Measurements from ENCODE around the gene MOB3B.

The MOB3B gene

DNA sequence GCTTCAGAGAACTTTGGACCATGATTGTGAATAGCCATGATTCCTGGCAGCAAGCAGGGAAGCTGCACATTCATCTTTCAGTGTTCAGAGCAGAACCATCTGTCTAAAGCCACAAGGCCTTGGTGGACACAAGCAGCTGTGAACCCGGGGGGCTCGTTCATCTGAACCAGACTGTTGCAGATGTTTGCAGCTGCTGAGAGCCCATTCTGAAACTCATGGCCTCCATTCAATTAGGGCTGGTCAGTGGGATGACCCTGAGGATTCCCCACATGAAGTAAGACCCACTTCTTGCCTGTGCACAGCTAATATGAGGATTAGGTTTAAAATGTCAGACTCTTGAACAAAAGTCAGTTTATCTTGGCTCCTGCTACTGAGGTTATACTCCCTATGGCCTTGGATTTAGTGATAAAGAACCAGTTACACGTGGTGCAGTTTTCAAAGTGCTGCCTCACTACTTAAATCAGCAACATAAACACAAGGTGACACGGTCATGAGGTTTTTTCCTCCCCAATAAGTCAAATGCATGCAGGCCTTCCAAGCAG lies 115.3 kb downstream of the MOB3B start:
- no peak overlapping the region for H3K27ac ChIP-seq
- TF ChIP-seq, protein P1, sequence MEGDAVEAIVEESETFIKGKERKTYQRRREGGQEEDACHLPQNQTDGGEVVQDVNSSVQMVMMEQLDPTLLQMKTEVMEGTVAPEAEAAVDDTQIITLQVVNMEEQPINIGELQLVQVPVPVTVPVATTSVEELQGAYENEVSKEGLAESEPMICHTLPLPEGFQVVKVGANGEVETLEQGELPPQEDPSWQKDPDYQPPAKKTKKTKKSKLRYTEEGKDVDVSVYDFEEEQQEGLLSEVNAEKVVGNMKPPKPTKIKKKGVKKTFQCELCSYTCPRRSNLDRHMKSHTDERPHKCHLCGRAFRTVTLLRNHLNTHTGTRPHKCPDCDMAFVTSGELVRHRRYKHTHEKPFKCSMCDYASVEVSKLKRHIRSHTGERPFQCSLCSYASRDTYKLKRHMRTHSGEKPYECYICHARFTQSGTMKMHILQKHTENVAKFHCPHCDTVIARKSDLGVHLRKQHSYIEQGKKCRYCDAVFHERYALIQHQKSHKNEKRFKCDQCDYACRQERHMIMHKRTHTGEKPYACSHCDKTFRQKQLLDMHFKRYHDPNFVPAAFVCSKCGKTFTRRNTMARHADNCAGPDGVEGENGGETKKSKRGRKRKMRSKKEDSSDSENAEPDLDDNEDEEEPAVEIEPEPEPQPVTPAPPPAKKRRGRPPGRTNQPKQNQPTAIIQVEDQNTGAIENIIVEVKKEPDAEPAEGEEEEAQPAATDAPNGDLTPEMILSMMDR (conservative IDR thresholded peaks at IDR 0.05), result no peak

GRCh38 chr9:27413511-27414219 lies 115.9 kb downstream of the MOB3B start:
- TF ChIP-seq, protein P1 (conservative IDR thresholded peaks at IDR 0.05), result no peak
- no peak overlapping the region for H3K27ac ChIP-seq

DNA sequence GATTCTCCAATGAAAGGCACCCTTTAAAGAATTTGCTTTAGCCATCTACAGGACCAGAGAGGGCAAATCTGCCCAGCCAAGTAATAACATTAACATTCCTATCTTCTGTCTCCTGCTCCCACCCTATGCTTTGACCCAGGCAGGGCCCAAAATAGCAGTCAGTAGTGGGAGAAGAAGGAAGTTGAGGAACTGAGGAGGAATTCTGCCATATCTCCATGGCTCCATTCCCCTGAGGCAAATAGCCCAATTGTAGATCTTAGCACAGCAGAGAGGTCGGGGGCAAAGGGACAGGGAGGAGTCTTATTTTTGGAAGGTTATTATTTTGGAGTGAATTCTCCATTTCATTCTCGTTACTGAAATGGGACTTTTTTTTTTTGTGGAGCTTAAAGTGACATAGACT lies 116.7 kb downstream of the MOB3B start:
- TF ChIP-seq, protein P1 (conservative IDR thresholded peaks at IDR 0.05), result no peak
- H3K27ac ChIP-seq, result no peak overlapping the region

DNA sequence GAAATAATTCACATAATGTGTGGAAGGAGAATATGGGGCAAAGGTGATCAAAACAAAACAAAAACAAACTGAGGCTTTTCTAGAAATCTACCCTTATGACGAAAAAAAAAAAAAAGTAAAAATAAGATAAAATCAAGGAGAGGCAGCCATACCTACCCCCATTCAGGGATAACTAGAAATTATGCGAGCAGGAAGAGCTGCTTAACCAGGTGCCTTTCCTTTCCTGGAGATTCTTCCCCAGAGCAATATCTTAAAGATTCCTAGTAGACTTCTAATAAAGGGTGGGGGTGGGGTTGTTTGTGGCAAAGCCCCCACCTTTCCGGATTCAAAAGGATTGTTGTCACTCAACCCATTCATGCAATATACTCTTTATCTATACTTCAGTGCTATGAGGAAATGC lies 117.5 kb downstream of the MOB3B start:
- TF ChIP-seq, protein P1 (conservative IDR thresholded peaks at IDR 0.05), result no peak
- no peak overlapping the region for H3K27ac ChIP-seq

DNA sequence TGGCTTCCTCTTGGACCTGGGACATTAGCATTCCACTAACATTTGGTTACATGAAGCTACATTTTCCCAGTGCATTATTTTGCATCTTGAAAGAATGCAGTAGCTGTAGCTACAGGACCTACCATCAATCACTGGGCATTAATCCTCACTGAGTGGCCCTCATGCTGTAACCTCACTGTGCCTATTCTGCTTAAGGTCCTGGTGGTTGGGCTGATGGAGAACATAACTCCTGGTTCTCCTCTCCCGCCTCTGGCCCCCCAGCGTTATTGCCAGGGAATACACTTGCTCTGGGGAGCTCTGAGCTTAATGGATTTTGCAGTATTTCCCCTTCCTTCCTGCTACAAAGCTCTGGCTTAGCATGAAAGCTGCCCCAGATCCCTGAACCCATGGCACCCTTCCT lies 121.1 kb downstream of the MOB3B start:
- no peak overlapping the region for H3K27ac ChIP-seq
- TF ChIP-seq, protein P1 (conservative IDR thresholded peaks at IDR 0.05), result no peak; the same call in 1 of the 2 replicates

DNA sequence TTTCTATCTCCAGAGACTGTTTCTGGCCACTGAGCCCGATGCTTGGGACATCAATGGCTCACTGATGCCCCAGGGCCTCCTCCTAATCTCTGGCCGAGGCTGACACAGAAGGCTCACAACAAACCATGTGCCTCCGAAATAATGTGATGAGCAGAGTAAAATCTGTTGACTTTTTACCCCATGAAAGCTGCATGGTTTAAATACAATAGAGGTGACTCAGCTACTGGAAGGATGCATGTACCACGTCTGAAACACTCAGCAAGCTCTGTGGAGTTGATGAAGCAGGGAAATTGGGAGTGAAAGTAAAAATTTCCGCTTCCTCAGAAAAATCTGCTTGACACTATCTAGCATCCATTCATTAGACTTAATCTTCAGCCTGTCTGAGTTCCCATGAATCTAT lies 121.6 kb downstream of the MOB3B start:
- H3K27ac ChIP-seq, result no peak overlapping the region
- TF ChIP-seq, protein P1 (conservative IDR thresholded peaks at IDR 0.05), result no peak

DNA sequence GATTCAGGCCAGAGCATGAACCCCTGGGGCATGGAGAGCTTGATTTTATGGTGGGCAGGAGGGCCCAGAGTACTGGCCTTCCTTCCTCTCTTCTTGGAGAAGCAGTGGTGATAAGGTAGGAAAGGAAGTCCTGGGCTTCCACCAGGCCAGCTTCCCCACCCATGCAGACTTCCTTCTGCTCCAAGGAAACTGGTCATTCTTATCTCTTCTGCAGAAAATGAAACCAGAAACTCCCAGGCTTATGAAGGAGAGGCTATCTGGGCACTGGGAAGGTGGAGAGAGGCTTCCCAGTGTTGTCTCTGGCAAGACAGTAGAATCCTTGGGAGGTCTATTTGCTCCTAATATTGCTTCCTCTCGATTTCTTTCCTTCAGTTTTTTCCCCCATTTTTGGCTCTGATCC lies 122.1 kb downstream of the MOB3B start:
- no peak overlapping the region for H3K27ac ChIP-seq
- TF ChIP-seq, protein P1 (conservative IDR thresholded peaks at IDR 0.05), result no peak
